Loucy (cell line): ENCODE measurements around the gene CYP4A22.

ENCODE experiments used
- CTCF ChIP-seq: fragments of 200-600 bp; sonication (generic); conservative IDR thresholded peaks from 2 replicates; pipeline ENCODE4 v1.5.1; 2014; ENCODE audit warnings: mild to moderate bottlenecking, antibody characterized with exemption, low read length
- EZH2phosphoT487 ChIP-seq: fragments of 200-600 bp; IDR thresholded peaks from 2 replicates; pipeline ENCODE4 v1.6.1; 2018; ENCODE audit warnings: antibody characterized with exemption, mild to moderate bottlenecking, moderate library complexity, borderline replicate concordance

- TF ChIP-seq CTCF: no peak
- TF ChIP-seq EZH2phosphoT487: no peak
Observed at GRCh38 chr1:47194311-47194710, 57.1 kb downstream of the CYP4A22 start.
